ENCODE data around the gene RASAL2. TPM values are rescaled to one million over a fixed set of nuclear protein-coding genes. Genes with fewer than 3 reads are reported as not detected.

RASAL2 gene
- total and polyA plus RNA-seq, 2 of the 4 experiments (the other 2 are of a cell fraction) = 13.1 to 20.6 TPM

- no peaks in the 10 kb centered on the region for H3K27me3 ChIP-seq (ENCODE audit: control insufficient read depth, insufficient read depth, low read length)
- TF ChIP-seq, protein P1, sequence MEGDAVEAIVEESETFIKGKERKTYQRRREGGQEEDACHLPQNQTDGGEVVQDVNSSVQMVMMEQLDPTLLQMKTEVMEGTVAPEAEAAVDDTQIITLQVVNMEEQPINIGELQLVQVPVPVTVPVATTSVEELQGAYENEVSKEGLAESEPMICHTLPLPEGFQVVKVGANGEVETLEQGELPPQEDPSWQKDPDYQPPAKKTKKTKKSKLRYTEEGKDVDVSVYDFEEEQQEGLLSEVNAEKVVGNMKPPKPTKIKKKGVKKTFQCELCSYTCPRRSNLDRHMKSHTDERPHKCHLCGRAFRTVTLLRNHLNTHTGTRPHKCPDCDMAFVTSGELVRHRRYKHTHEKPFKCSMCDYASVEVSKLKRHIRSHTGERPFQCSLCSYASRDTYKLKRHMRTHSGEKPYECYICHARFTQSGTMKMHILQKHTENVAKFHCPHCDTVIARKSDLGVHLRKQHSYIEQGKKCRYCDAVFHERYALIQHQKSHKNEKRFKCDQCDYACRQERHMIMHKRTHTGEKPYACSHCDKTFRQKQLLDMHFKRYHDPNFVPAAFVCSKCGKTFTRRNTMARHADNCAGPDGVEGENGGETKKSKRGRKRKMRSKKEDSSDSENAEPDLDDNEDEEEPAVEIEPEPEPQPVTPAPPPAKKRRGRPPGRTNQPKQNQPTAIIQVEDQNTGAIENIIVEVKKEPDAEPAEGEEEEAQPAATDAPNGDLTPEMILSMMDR (conservative IDR thresholded peaks at IDR 0.05; ENCODE audit: low read depth, low read length) = no peak
- TF ChIP-seq MXI1 (IDR thresholded peaks at IDR 0.05; ENCODE audit: borderline replicate concordance, low read depth, low read length) (no peak), MAZ (IDR thresholded peaks at IDR 0.05; ENCODE audit: borderline replicate concordance, low read depth, low read length) (no peak), POLR2A (IDR thresholded peaks at IDR 0.05; ENCODE audit: low read depth, low read length) (no peak), RFX5 (IDR thresholded peaks at IDR 0.05; ENCODE audit: low read depth, low read length) (no peak), RAD21 (IDR thresholded peaks at IDR 0.05; ENCODE audit: low read length) (no peak)
- no peak overlapping the region for H2AK9ac ChIP-seq (replicated peaks; ENCODE audit: low read depth, low read length, poor library complexity)
- dilution Hi-C loops (cut with HindIII; ENCODE audit: low sequenced_read_pairs, unreplicated experiment) = no loop called here
- no peak overlapping the region for H2BK120ac ChIP-seq (ENCODE audit: low read depth, low read length)
- ChIA-PET CTCF (interaction anchor here (2.5 kb wide), 1 partner anchor 195 kb away, joined by 14 read pairs; no protein-coding TSS in a partner anchor), POLR2A (ENCODE audit: unreplicated experiment) (no interaction called here)
- H3K36me3 ChIP-seq (ENCODE audit: control insufficient read depth, insufficient read depth, low read length) = no peaks in the 10 kb centered on the region
- H2AK5ac ChIP-seq (ENCODE audit: low read depth, low read length) = no peak overlapping the region
- no peak overlapping the region for H3K27ac ChIP-seq (ENCODE audit: insufficient read depth, low read length)
- H3K4me1 ChIP-seq (ENCODE audit: control insufficient read depth, insufficient read depth, low read length) = peaks cover 2% of the 10 kb centered on the region; the same call in 1 of the 2 replicates
- peaks cover 16 to 19% of the 10 kb centered on the region in 2 experiments for H3K79me1 ChIP-seq (ENCODE audit: low read depth in 1 of 2, low read length in 2 of 2)
- no TSS peak for BruUV-seq (replicated peaks)
- intact Hi-C loops (cut with micrococcal nuclease) = no loop called here
- H2BK5ac ChIP-seq (ENCODE audit: low read depth, low read length, poor library complexity, severe bottlenecking) = no peak overlapping the region
- H2BK20ac ChIP-seq (ENCODE audit: low read depth, low read length) = no peak overlapping the region
- H2AFZ ChIP-seq (replicated peaks; ENCODE audit: low read length, poor library complexity) = no peak overlapping the region
- H4K5ac ChIP-seq (ENCODE audit: low read depth, low read length) = no peak overlapping the region
- no peak overlapping the region for H3K14ac ChIP-seq (replicated peaks; ENCODE audit: low read depth, low read length)
- H3K9ac ChIP-seq (ENCODE audit: low read depth, low read length) = no peak overlapping the region
- WGBS, 2 experiments (ENCODE audit: extremely low coverage in 2 of 2, insufficient read length in 1 of 2) = no CpG with 5 or more reads among the region's 1 CpG
- no peak overlapping the region for H3K23ac ChIP-seq (ENCODE audit: low read depth, low read length)
- no peak overlapping the region for H3K18ac ChIP-seq (ENCODE audit: low read depth, low read length)
- H3K4ac ChIP-seq (ENCODE audit: low read depth, low read length) = no peak overlapping the region
- H3K56ac ChIP-seq (ENCODE audit: extremely low read depth, insufficient read depth, low read length) = no peak overlapping the region
- H4K20me1 ChIP-seq (ENCODE audit: insufficient read depth, low read length) = peaks cover 3% of the 10 kb centered on the region; the same call in 1 of the 2 replicates
- in situ Hi-C loops (cut with MboI; ENCODE audit: low sequenced_read_pairs) = loop anchor here (10.0 kb wide), 1 partner anchor 198 kb away; no protein-coding TSS in a partner anchor
- ATAC-seq (ENCODE audit: low read depth) (no peak), DNase-seq (no peak)
- H4K91ac ChIP-seq (ENCODE audit: insufficient read depth, low read depth, low read length) = no peak overlapping the region
- no peaks in the 10 kb centered on the region for H3K9me1 ChIP-seq (ENCODE audit: insufficient read depth, low read length)
- no peaks in the 10 kb centered on the region for H3K9me3 ChIP-seq (ENCODE audit: control insufficient read depth, insufficient read depth, low read length)
- no peak overlapping the region for H2BK15ac ChIP-seq (ENCODE audit: low read depth, low read length)
- no peak overlapping the region for H3K4me3 ChIP-seq (ENCODE audit: insufficient read depth, low read depth, low read length)
- H4K8ac ChIP-seq (ENCODE audit: low read depth in 2 of 2, low read length in 2 of 2) = no peak overlapping the region
- no peak overlapping the region for H3K4me2 ChIP-seq (ENCODE audit: low read depth, low read length)
Observed at GRCh38 chr1:178307264-178307663, 213.4 kb downstream of the RASAL2 start.
